Fibroblast of gingiva (primary cell): Measurements from ENCODE around the gene BCL7B.

Experiments
- DNase-seq: peaks from one replicate; pipeline ENCODE4 v3.0.0-alpha.2; 2011; ENCODE audit warnings: low read depth

Gene BCL7B

GRCh38 chr7:73489976-73490375 is 67.5 kb downstream of the BCL7B start:
- no peak for DNase-seq

DNA sequence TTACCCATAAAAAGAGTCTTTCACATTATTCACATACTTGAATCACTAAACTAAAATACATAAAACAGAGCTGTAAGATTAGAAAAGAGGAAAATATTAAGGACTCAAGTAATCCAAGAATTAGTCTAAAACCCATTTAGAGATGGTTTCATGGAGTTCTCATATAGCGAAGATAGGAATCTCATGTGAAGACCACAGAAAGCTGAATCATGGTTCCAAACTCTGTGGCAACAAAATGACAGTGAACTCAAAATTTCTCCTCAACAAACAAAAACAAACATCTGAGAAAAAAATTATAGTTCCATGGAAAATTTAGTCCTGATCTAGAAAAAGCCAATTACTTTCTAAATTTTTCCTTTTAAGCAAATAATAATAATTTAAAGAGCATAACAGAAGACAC is 70.0 kb downstream of the BCL7B start:
- no peak for DNase-seq
